Peyer's patch (tissue), 4 donors: ENCODE results near the gene SENP2.

Experiments used
- CTCF ChIP-seq, 6 experiments: fragments of 450-650 bp in 4 of 6; fragments of 200-600 bp in 2 of 6; sonication (generic) in 1 of 6; IDR thresholded peaks; one replicate each; pipeline ENCODE4 v1.5.1; 2017 to 2019; ENCODE audit warnings: antibody characterized with exemption in 6 of 6, mild to moderate bottlenecking in 3 of 6, moderate library complexity in 1 of 6
- POLR2A ChIP-seq, 2 donors: fragments of 450-650 bp; IDR thresholded peaks; one replicate each; pipeline ENCODE4 v1.5.1; 2017; ENCODE audit warnings: antibody characterized with exemption in 2 of 2, mild to moderate bottlenecking in 2 of 2, moderate library complexity in 2 of 2

- TF ChIP-seq CTCF (IDR thresholded peaks at IDR 0.05), result no peak
- no peak for TF ChIP-seq POLR2A (IDR thresholded peaks at IDR 0.05)
These were observed 26.9 kb downstream of the SENP2 start for GRCh38 chr3:185613016-185613415.
